BJ (cell line): Measurements from ENCODE around the gene BEND7. TPM values are rescaled to one million over a fixed set of nuclear protein-coding genes. Genes with fewer than 3 reads are reported as not detected.

Experiments
- CTCF ChIA-PET: fragments of 350-600 bp; formaldehyde crosslinking; extraction: SDS; loops from one replicate; lab custom pipeline; 2021; ENCODE audit warnings: antibody characterized with exemption, inconsistent platforms; lab: Yijun Ruan, JAX
- POLR2A ChIA-PET: fragments of 300-600 bp; sonication (Branson Sonifier 250); formaldehyde crosslinking; extraction: SDS; loops from one replicate; lab custom pipeline; 2021; ENCODE audit warnings: antibody characterized with exemption; lab: Charles Lee
- DNase-seq: peaks from one replicate; pipeline ENCODE4 v3.0.0-alpha.2; 2011; ENCODE audit warnings: low read depth
- H3K27me3 ChIP-seq: 2 replicates; pipeline ENCODE4 v1.6.0; 2011; ENCODE audit warnings: low read length; ENCODE audit not compliant: control insufficient read depth, insufficient read depth
- H3K36me3 ChIP-seq: 2 replicates; pipeline ENCODE4 v1.5.1; 2011; ENCODE audit warnings: low read length; ENCODE audit not compliant: control insufficient read depth, insufficient read depth
- H3K4me3 ChIP-seq: 2 replicates; pipeline ENCODE4 v1.5.1; 2011; ENCODE audit warnings: low read depth, mild to moderate bottlenecking, control low read depth, low read length
- polyA plus RNA-seq: library from polyadenylated mRNA; depleted of rRNA; stranded (reverse); fragments of >200 nt; gene quantifications from 2 replicates; pipeline ENCODE4 v1.2.3, GENCODE V29; 2011
- TF ChIP-seq, protein P1 (sequence below): IDR thresholded peaks from 2 replicates; pipeline ENCODE4 v1.5.1; 2011; ENCODE audit warnings: low read depth, mild to moderate bottlenecking, control low read depth, inconsistent platforms, low read length, moderate library complexity; ENCODE audit not compliant: insufficient read depth

Gene BEND7
- polyA plus RNA-seq, 1 experiment: 4.5 TPM

DNA sequence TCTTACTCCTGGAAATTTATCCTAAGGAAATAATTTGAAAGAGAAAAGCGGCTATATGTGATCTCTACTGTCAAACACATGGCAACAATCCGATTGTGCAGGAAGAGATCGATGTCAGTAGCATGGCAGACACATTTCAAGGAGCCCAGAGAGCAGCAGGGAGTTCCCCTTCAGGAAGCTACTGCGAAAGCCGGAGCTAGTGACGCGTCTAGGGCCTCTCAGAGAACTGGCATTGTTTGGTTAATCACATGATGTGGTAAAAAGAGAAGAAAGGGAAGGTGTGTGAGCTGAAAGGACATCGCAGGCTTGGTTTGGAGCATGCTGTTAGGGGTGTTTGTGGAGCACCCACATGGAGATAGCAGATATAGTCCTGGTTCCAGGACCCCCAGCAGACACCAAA, 74.9 kb downstream of the BEND7 start:
- TF ChIP-seq, protein P1, sequence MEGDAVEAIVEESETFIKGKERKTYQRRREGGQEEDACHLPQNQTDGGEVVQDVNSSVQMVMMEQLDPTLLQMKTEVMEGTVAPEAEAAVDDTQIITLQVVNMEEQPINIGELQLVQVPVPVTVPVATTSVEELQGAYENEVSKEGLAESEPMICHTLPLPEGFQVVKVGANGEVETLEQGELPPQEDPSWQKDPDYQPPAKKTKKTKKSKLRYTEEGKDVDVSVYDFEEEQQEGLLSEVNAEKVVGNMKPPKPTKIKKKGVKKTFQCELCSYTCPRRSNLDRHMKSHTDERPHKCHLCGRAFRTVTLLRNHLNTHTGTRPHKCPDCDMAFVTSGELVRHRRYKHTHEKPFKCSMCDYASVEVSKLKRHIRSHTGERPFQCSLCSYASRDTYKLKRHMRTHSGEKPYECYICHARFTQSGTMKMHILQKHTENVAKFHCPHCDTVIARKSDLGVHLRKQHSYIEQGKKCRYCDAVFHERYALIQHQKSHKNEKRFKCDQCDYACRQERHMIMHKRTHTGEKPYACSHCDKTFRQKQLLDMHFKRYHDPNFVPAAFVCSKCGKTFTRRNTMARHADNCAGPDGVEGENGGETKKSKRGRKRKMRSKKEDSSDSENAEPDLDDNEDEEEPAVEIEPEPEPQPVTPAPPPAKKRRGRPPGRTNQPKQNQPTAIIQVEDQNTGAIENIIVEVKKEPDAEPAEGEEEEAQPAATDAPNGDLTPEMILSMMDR: no peak
- CTCF ChIA-PET: interaction anchor here (2.6 kb wide), 1 partner anchor 13 kb away, joined by 9 read pairs; no protein-coding TSS in a partner anchor
- Histone ChIP-seq H3K4me3 (no peak overlapping the region), H3K27me3 (no peaks in the 10 kb centered on the region), H3K36me3 (no peaks in the 10 kb centered on the region)
- POLR2A ChIA-PET: interaction anchor here (0.7 kb wide), 1 partner anchor 13 kb away, joined by 3 read pairs; no protein-coding TSS in a partner anchor
- no peak for DNase-seq

DNA sequence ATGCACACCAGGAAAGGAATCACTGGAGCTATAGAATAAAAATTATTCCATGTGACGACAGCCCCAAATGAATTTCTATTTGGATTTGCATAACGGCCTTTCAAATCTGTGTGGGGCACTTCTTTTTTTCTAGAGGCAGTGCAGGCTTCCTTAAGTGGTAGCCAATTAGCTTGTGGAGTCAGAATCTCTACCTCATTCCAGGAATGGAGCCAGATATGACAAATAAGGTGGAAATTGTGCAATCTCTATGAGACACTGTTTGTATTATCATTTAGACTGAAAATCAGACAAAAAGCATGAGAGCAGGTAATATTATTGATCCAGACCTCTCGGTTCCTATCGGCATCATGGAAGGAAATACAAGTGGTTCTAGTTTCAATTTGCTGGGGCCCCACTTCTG, 78.7 kb downstream of the BEND7 start:
- Histone ChIP-seq H3K27me3 (no peaks in the 10 kb centered on the region), H3K36me3 (no peaks in the 10 kb centered on the region), H3K4me3 (no peak overlapping the region)
- TF ChIP-seq, protein P1: no peak
- peak; percentile 4 for DNase-seq
- POLR2A ChIA-PET: no interaction called here
- CTCF ChIA-PET: interaction anchor here (0.6 to 2.2 kb wide), 3 partner anchors 9 to 18 kb away, joined by 3 to 17 read pairs (median 3); no protein-coding TSS in a partner anchor

DNA sequence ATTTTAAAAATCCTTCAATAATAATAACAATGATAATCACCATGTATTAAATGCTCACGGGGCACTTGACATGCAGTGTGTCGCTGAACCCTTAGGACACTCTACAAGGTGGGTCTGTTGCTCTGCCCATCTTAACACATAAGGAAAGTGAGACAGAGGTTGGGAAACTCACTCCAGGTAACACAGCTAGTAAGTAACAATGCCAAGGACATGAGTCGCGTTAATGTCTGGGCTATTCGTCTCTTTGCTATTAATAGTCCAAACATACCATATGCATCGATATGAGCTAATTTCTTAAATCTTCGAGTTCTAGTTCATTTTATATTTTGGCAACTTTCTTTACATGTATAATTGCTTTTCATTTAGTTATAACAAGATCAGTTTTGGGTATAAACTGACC, 79.5 kb downstream of the BEND7 start:
- Histone ChIP-seq H3K4me3 (no peak overlapping the region), H3K27me3 (no peaks in the 10 kb centered on the region), H3K36me3 (no peaks in the 10 kb centered on the region)
- TF ChIP-seq, protein P1: no peak
- POLR2A ChIA-PET: no interaction called here
- CTCF ChIA-PET: interaction anchor here (1.4 to 2.2 kb wide), 2 partner anchors 8 to 10 kb away, joined by 3 to 17 read pairs; no protein-coding TSS in a partner anchor
- DNase-seq: no peak

DNA sequence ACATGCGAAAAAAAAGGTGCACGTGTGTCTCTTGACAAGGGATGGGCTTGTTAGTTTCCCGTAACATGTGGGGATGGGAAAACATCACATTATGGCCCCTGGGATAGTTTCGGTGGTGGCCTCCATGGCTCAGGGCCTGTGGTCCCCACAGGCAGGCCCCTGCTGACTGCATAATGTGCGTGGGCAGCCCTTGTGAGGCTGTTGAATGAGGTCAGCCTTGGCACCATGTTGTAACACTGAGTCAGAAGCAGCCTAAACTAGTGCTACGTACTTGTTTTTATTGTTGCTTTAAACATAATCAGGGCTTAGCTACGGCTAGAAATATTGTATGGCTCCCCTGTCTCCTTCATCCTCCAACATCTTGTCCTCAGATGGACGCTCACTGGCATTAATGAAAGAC, 80.6 kb downstream of the BEND7 start:
- ChIA-PET POLR2A (no interaction called here), CTCF (interaction anchor here (2.2 kb wide), 1 partner anchor 8 kb away, joined by 17 read pairs; no protein-coding TSS in a partner anchor)
- H3K4me3 ChIP-seq: no peak overlapping the region
- DNase-seq: no peak
- H3K36me3 ChIP-seq: no peaks in the 10 kb centered on the region
- TF ChIP-seq, protein P1: no peak
- H3K27me3 ChIP-seq: no peaks in the 10 kb centered on the region

DNA sequence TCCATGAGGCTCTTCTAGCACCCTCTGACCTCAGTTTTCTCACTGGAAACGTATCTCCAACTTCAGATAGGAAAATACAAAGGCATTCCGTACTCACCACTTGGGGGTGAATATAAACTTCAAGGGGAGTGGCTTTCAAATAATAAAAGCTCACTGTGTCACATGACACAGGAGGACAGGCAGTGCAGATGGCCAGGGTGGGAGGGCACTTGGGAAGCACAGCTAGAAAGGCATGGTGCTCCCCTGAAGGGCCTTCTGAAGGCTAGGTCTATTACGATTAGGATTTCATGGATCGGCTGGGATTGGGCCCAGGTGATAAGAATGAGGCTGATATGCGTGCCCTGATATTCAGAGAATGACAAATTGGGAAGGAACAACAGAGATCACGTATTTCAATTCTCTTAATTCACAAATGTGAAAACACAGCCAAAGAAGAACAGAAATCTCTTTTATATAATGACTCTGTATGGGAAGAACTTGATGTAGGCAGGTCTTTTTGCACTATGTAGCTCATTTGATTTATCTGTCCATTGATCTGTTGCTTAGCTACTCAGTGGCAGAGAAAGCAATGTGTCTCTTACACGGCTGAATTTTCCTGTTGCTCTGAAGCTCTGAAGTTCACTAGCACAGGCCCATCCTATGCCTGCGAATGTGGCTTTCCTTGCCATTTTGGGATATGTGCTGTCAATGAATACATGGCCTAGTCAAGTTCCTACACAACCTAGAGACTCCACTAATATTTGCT, 83.0 kb downstream of the BEND7 start:
- no peak for DNase-seq
- POLR2A ChIA-PET: no interaction called here
- TF ChIP-seq, protein P1: no peak
- CTCF ChIA-PET: interaction anchor here (1.0 to 1.5 kb wide), 2 partner anchors 13 to 74 kb away, joined by 3 read pairs; no protein-coding TSS in a partner anchor
- no peak overlapping the region for H3K4me3 ChIP-seq
- no peaks in the 10 kb centered on the region for H3K27me3 ChIP-seq
- H3K36me3 ChIP-seq: no peaks in the 10 kb centered on the region
